Midbrain (tissue), 1 donor: ENCODE results near the gene ATF5.

Experiments
- DNase-seq: peaks from one replicate; lab custom pipeline; 2025; lab: John Stamatoyannopoulos, UW

ATF5 gene

DNA sequence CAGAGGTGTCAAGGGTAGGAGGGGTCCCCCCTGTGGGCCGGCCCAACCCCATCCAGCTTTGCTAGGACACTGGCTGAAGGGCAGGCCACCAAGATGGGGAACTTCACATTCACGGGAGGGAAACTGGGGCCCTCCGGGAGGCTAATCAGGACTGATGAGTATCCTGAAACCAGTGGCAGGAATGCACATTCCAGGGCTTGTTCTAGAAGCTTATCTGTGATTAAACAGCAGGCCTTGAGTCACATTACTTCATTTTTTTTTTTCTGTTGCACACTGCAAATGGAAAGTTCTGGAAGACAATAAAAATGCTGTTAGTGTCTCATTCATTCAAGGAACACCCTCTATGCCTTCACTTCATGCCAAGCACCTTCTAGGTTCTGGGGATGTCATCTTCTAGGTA lies 47.5 kb downstream of the ATF5 start:
- no peak for DNase-seq

DNA sequence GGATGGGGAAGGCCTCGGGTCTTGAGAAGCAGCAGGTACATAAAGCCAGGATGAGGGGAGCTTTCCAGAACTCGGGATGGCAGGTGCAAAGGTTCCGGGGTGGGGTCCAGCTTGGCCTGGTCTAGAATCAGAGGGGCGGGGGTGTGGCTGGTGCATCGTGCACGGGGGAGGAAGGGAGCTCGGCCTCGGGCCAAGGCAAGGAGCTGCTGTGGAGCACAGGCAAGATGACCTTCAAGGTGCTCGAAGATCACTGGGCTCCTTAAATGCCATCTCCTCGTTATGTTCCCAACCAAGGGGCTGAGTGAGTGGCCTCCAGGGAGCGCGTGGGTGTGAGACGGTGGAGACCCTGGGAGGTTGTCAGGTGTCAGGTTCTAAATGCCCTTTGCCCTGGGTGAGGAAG lies 48.1 kb downstream of the ATF5 start:
- no peak for DNase-seq

GRCh38 chr19:49977881-49978280 lies 48.9 kb downstream of the ATF5 start:
- DNase-seq = no peak

- no peak for DNase-seq
Measured at GRCh38 chr19:49978324-49978723, 49.3 kb downstream of the ATF5 start.

GRCh38 chr19:49981603-49982593 lies 52.9 kb downstream of the ATF5 start:
- no peak for DNase-seq
